ENCODE results near the gene THUMPD3.

- peak; percentile 68 to 85 (median 78) for TF ChIP-seq CTCF (IDR thresholded peaks at IDR 0.05)
- TF ChIP-seq POLR2A (IDR thresholded peaks at IDR 0.05), result no peak
Observed at GRCh38 chr3:9352917-9353752, 9.7 kb upstream of the THUMPD3 start.
